HCT116 (cell line): ENCODE data around the gene FMN1. TPM values are rescaled to one million over a fixed set of nuclear protein-coding genes. Genes with fewer than 3 reads are reported as not detected.

Experiments
- ATAC-seq: fragments of 200-7000 bp; cut with Tn5 transposase; 2 replicates; pipeline ENCODE4 v1.9.1; 2020; ENCODE audit warnings: mild to moderate bottlenecking, moderate library complexity
- BruUV-seq: library from RNA; stranded (reverse); fragments of 400-500 nt; replicated peaks from 2 replicates; lab custom pipeline; 2021; lab: Mats Ljungman, UMichigan
- CTCF ChIA-PET: fragments of 300-600 bp; sonication (Branson Sonifier 250); formaldehyde crosslinking; loops from one replicate; lab custom pipeline; 2021; ENCODE audit warnings: antibody characterized with exemption; lab: Charles Lee
- POLR2A ChIA-PET: fragments of 300-600, 350-600 bp; sonication (Branson Sonifier 250); formaldehyde crosslinking; loops from one replicate; lab custom pipeline; 2021; ENCODE audit warnings: antibody characterized with exemption; lab: Charles Lee
- RAD21 ChIA-PET, 2 experiments: fragments of 300-600 bp; sonication (Branson Sonifier 250); formaldehyde crosslinking; loops; one replicate each; lab custom pipeline; 2023; ENCODE audit warnings: low total read pairs in 2 of 2; ENCODE audit not compliant: uncharacterized antibody in 2 of 2, unreplicated experiment in 2 of 2, low non-redundant PET in 1 of 2; lab: Charles Lee
- DNase-seq: peaks from one replicate; pipeline ENCODE4 v3.0.0-alpha.2; 2010; ENCODE audit warnings: low read depth, low spot score
- H2AFZ ChIP-seq: fragments of 200-600 bp; shearing (Covaris generic), sonication (generic); 2 replicates; pipeline ENCODE4 v1.6.1; 2017; ENCODE audit warnings: low read depth, mixed run types, mixed read lengths, antibody characterized with exemption, low read length; ENCODE audit not compliant: poor library complexity, severe bottlenecking
- H3K27ac ChIP-seq: 2 replicates; pipeline ENCODE4 v1.5.1; 2012; ENCODE audit warnings: low read depth, low read length
- H3K27me3 ChIP-seq: fragments of 200-600 bp; sonication (generic); 2 replicates; pipeline ENCODE4 v1.6.1; 2016; ENCODE audit warnings: mixed run types, low read length, mixed read lengths; ENCODE audit not compliant: insufficient read depth
- H3K36me3 ChIP-seq, 2 experiments: fragments of 200-500 bp in 1 of 2; fragments of 200-600 bp in 1 of 2; sonication (Bioruptor generic) in 1 of 2; sonication (generic) in 1 of 2; 2 replicates each; pipeline versions ENCODE4 v1.5.1 to v1.6.1; 2014 to 2016; ENCODE audit warnings: low read length in 2 of 2, inconsistent platforms in 1 of 2, mixed read lengths in 1 of 2, mixed run types in 1 of 2; ENCODE audit not compliant: insufficient read depth in 2 of 2, control insufficient read depth in 1 of 2
- H3K4me1 ChIP-seq, 2 experiments: fragments of 200-600 bp in 1 of 2; sonication (generic) in 1 of 2; 2 replicates each; pipeline versions ENCODE4 v1.5.1 to v1.6.1; 2012 to 2017; ENCODE audit warnings: low read length in 2 of 2, inconsistent platforms in 1 of 2, mild to moderate bottlenecking in 1 of 2, mixed read lengths in 1 of 2, mixed run types in 1 of 2, moderate library complexity in 1 of 2; ENCODE audit not compliant: insufficient read depth in 2 of 2, control insufficient read depth in 1 of 2
- H3K4me2 ChIP-seq: fragments of 200-600 bp; sonication (generic); 2 replicates; pipeline ENCODE4 v1.6.1; 2017; ENCODE audit warnings: mixed run types, low read length, mixed read lengths
- H3K4me3 ChIP-seq, 2 experiments: fragments of 200-600 bp in 1 of 2; sonication (generic) in 1 of 2; replicated peaks in 1 of 2; 2 replicates each; pipeline ENCODE4 v1.5.1; 2011 to 2016; ENCODE audit warnings: low read length in 2 of 2, control low read depth in 1 of 2, low read depth in 1 of 2, mild to moderate bottlenecking in 1 of 2, mixed read lengths in 1 of 2, mixed run types in 1 of 2
- H3K79me2 ChIP-seq: fragments of 200-600 bp; sonication (generic); 2 replicates; pipeline ENCODE4 v1.6.1; 2017; ENCODE audit warnings: mild to moderate bottlenecking, mixed run types, low read length, moderate library complexity, mixed read lengths; ENCODE audit not compliant: insufficient read depth
- H3K9ac ChIP-seq: fragments of 200-600 bp; sonication (generic); 2 replicates; pipeline ENCODE4 v1.6.1; 2016; ENCODE audit warnings: low read length, mixed read lengths
- H3K9me2 ChIP-seq: fragments of 200-600 bp; sonication (generic), shearing (Covaris generic); 2 replicates; pipeline ENCODE4 v1.6.1; 2017; ENCODE audit warnings: mixed run types, mild to moderate bottlenecking, moderate library complexity; ENCODE audit not compliant: insufficient read depth
- H3K9me3 ChIP-seq, 2 experiments: fragments of 200-500 bp in 1 of 2; fragments of 200-600 bp in 1 of 2; sonication (Bioruptor generic) in 1 of 2; sonication (generic) in 1 of 2; 2 replicates each; pipeline ENCODE4 v1.6.1; 2014 to 2017; ENCODE audit warnings: low read length in 2 of 2, mixed read lengths in 2 of 2, inconsistent platforms in 1 of 2, low read depth in 1 of 2, mild to moderate bottlenecking in 1 of 2, mixed run types in 1 of 2, moderate library complexity in 1 of 2; ENCODE audit not compliant: control insufficient read depth in 1 of 2, insufficient read depth in 1 of 2
- H4K20me1 ChIP-seq: fragments of 200-600 bp; sonication (generic), shearing (Covaris generic); 2 replicates; pipeline ENCODE4 v1.6.1; 2017; ENCODE audit warnings: mixed run types, mild to moderate bottlenecking, moderate library complexity; ENCODE audit not compliant: insufficient read depth
- CBX3 ChIP-seq: IDR thresholded peaks from 2 replicates; pipeline ENCODE4 v1.6.1; 2012; ENCODE audit warnings: low read depth
- CEBPB ChIP-seq: IDR thresholded peaks from 2 replicates; pipeline ENCODE4 v1.6.1; 2012; ENCODE audit warnings: low read depth
- EGR1 ChIP-seq: IDR thresholded peaks from 2 replicates; pipeline ENCODE4 v1.6.1; 2012; ENCODE audit warnings: low read depth
- ELF1 ChIP-seq: IDR thresholded peaks from 2 replicates; pipeline ENCODE4 v1.6.1; 2012; ENCODE audit warnings: low read depth, borderline replicate concordance
- EZH2phosphoT487 ChIP-seq: fragments of 200-600 bp; IDR thresholded peaks from 2 replicates; pipeline ENCODE4 v1.6.1; 2018; ENCODE audit warnings: antibody characterized with exemption, borderline replicate concordance
- FOSL1 ChIP-seq: IDR thresholded peaks from 2 replicates; pipeline ENCODE4 v1.6.1; 2012; ENCODE audit warnings: low read depth
- JUND ChIP-seq: IDR thresholded peaks from 2 replicates; pipeline ENCODE4 v1.6.1; 2012
- POLR2A ChIP-seq: IDR thresholded peaks from 2 replicates; pipeline ENCODE4 v1.7.0; 2011; ENCODE audit warnings: borderline replicate concordance; ENCODE audit not compliant: insufficient read depth, insufficient read length; ENCODE audit errors: extremely low read depth
- POLR2AphosphoS5 ChIP-seq: IDR thresholded peaks from 2 replicates; pipeline ENCODE4 v1.6.1; 2011; ENCODE audit warnings: mild to moderate bottlenecking, low read depth, low read length, moderate library complexity
- SP1 ChIP-seq: IDR thresholded peaks from 2 replicates; pipeline ENCODE4 v1.6.1; 2012; ENCODE audit warnings: low read depth
- SRF ChIP-seq: IDR thresholded peaks from 2 replicates; pipeline ENCODE4 v1.6.1; 2012; ENCODE audit warnings: low read depth
- TCF7L2 ChIP-seq: IDR thresholded peaks from 2 replicates; pipeline ENCODE4 v1.7.0; 2011; ENCODE audit warnings: borderline replicate concordance, inconsistent platforms; ENCODE audit not compliant: insufficient read depth, insufficient read length; ENCODE audit errors: extremely low read depth
- YY1 ChIP-seq: IDR thresholded peaks from 2 replicates; pipeline ENCODE4 v1.6.1; 2011; ENCODE audit warnings: low read length, low read depth, moderate library complexity, mild to moderate bottlenecking; ENCODE audit not compliant: insufficient replicate concordance; ENCODE audit errors: extremely low read depth
- ZFX ChIP-seq: fragments of 450-650 bp; IDR thresholded peaks from 2 replicates; pipeline ENCODE4 v1.6.1; 2017
- intact Hi-C: fragments of 100-400 bp; cut with micrococcal nuclease; formaldehyde crosslinking; loops from 2 replicates; pipeline ENCODE4 v1.10.0; 2022
- total RNA-seq: library from RNA; stranded (reverse); gene quantifications from one replicate; pipeline ENCODE4 v1.2.1, GENCODE V29; 2021; ENCODE audit not compliant: unreplicated experiment
- TF ChIP-seq, protein P1 (sequence below): IDR thresholded peaks from 2 replicates; pipeline ENCODE4 v1.6.1; 2012; ENCODE audit warnings: low read depth
- TF ChIP-seq, protein P2 (sequence below): IDR thresholded peaks from 2 replicates; pipeline ENCODE4 v1.6.1; 2012

FMN1 gene
- total RNA-seq, 1 experiment from 2014 or later, result 0.39 TPM

DNA sequence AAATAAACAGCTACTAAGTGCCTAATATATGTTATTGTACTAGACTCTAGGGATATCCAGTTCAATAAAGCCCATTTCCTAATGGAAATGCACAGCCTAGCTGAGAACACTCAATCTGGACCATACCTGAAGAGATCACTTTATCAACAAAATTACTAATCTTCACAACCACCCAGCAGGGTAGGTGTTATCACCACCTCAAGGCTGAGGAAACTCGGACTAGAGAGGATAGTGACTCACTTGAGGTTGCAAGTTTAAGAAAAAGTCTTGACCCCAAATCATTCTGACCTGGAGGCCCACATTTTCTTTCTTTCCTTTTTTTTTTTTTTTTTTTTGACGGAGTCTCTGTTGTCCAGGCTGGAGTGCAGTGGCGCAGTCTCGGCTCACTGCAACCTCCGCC lies 3.1 kb upstream of the FMN1 start:
- no peaks in the 10 kb centered on the region for H3K9me3 ChIP-seq
- no peak overlapping the region for H3K27ac ChIP-seq
- intact Hi-C loops, result no loop called here
- DNase-seq (no peak), ATAC-seq (no peak)
- no peaks in the 10 kb centered on the region for H3K36me3 ChIP-seq
- ChIA-PET CTCF (no interaction called here), RAD21 (no interaction called here), POLR2A (no interaction called here)
- H4K20me1 ChIP-seq, result no peaks in the 10 kb centered on the region
- H2AFZ ChIP-seq, result no peak overlapping the region
- H3K4me1 ChIP-seq, result peaks cover 20 to 40% of the 10 kb centered on the region in 2 experiments
- H3K9ac ChIP-seq, result no peak overlapping the region
- H3K4me2 ChIP-seq, result no peak overlapping the region
- H3K4me3 ChIP-seq, result no peak overlapping the region
- BruUV-seq, result no TSS peak
- TF ChIP-seq YY1, result no peak
- H3K79me2 ChIP-seq, result no peaks in the 10 kb centered on the region
- no peaks in the 10 kb centered on the region for H3K9me2 ChIP-seq
- H3K27me3 ChIP-seq, result peaks cover 9% of the 10 kb centered on the region; the same call in 1 of the 2 replicates

DNA sequence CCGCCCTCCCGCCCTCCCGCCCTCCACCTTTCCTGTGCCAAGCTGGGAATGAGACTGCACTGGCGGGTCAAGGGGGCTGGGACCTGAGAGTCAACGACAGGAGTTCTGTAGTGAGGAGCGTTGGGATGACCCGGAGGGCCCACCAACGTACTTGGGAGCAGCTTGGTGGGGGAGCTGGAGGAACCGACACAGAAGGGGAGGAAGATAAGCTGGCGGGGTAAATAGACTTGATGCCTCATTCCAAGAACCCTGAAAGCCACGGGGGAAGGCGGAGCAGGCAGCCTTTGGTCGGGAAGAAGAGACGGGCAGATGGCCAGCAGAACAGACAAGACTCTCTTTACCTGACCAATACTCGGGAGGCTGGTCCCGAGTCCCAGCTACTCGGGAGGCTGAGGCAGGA lies 277 bp downstream of the FMN1 start:
- Histone ChIP-seq H3K4me3 (peak overlapping the region; percentile 7 to 17; a peak in 1 of 4 replicates), H3K27ac (no peak overlapping the region), H3K27me3 (no peaks in the 10 kb centered on the region), H2AFZ (peak overlapping the region; percentile 87), H3K9me2 (no peaks in the 10 kb centered on the region), H3K4me2 (peak overlapping the region; percentile 58), H3K36me3 (no peaks in the 10 kb centered on the region), H3K79me2 (no peaks in the 10 kb centered on the region), H3K9me3 (no peaks in the 10 kb centered on the region), H4K20me1 (no peaks in the 10 kb centered on the region), H3K9ac (no peak overlapping the region), H3K4me1 (peaks cover 0 to 11% of the 10 kb centered on the region in 2 experiments; a peak in 1 of 4 replicates)
- BruUV-seq, result no TSS peak
- DNase-seq (no peak), ATAC-seq (no peak; the same call in 1 of the 2 replicates)
- ChIA-PET RAD21 (interaction anchor here in 1 of 2 experiments (0.6 kb wide), 1 partner anchor 386 kb away, joined by 3 read pairs; no protein-coding TSS in a partner anchor), POLR2A (no interaction called here), CTCF (interaction anchor here (0.6 to 1.2 kb wide), 2 partner anchors 37 to 108 kb away, joined by 5 read pairs; no protein-coding TSS in a partner anchor)
- intact Hi-C loops, result no loop called here
- TF ChIP-seq EZH2phosphoT487 (no peak), CBX3 (no peak), ZFX (no peak), SRF (no peak), SP1 (no peak), POLR2A (no peak), TCF7L2 (no peak), ELF1 (no peak), YY1 (no peak), POLR2AphosphoS5 (no peak), FOSL1 (no peak), JUND (no peak), CEBPB (no peak), EGR1 (no peak)
- TF ChIP-seq, protein P1, sequence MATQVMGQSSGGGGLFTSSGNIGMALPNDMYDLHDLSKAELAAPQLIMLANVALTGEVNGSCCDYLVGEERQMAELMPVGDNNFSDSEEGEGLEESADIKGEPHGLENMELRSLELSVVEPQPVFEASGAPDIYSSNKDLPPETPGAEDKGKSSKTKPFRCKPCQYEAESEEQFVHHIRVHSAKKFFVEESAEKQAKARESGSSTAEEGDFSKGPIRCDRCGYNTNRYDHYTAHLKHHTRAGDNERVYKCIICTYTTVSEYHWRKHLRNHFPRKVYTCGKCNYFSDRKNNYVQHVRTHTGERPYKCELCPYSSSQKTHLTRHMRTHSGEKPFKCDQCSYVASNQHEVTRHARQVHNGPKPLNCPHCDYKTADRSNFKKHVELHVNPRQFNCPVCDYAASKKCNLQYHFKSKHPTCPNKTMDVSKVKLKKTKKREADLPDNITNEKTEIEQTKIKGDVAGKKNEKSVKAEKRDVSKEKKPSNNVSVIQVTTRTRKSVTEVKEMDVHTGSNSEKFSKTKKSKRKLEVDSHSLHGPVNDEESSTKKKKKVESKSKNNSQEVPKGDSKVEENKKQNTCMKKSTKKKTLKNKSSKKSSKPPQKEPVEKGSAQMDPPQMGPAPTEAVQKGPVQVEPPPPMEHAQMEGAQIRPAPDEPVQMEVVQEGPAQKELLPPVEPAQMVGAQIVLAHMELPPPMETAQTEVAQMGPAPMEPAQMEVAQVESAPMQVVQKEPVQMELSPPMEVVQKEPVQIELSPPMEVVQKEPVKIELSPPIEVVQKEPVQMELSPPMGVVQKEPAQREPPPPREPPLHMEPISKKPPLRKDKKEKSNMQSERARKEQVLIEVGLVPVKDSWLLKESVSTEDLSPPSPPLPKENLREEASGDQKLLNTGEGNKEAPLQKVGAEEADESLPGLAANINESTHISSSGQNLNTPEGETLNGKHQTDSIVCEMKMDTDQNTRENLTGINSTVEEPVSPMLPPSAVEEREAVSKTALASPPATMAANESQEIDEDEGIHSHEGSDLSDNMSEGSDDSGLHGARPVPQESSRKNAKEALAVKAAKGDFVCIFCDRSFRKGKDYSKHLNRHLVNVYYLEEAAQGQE, result no peak
- TF ChIP-seq, protein P2, sequence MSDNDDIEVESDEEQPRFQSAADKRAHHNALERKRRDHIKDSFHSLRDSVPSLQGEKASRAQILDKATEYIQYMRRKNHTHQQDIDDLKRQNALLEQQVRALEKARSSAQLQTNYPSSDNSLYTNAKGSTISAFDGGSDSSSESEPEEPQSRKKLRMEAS, result no peak
